GM12874 (cell line): ENCODE results near the gene RAB11A.

Source experiments
- CTCF ChIP-seq: IDR thresholded peaks from 2 replicates; pipeline ENCODE4 v1.5.1; 2011; ENCODE audit warnings: low read depth, mild to moderate bottlenecking, control low read depth, low read length, moderate library complexity; ENCODE audit not compliant: insufficient read depth

RAB11A gene

DNA sequence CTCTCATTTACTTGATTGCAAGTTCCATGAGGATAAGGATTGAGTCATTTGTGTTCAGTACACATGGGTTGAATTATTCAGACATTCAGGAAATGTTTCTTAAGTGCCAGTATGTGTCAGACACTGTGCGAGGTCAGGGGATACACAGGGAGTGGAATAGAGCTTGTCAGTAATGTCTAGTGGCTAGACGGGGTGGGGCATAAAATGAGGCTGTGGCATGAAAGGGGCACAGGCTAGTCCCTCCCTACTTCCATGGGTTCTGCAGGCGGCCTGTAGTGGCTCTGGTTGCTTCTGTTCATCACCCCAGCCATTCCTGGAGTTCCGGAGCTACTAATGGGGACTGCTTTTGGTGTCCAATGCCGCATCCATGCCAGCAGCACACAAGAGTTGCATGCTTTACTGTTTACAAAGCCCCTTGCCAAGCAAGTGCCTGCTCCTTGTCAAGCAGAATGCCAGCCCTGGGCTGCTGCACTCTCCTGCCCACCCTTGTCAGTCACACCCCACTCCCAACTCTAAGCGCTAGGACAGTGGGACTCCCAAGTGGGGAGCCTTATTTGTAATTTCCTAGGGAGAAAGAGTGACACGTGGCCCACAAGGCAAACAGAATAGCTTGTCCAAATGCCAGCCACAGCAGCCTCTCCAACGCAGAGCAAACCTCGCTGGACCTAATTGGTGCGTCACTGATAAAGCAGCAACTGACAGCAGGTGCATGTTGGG, 70.8 kb downstream of the RAB11A start:
- TF ChIP-seq CTCF: no peak

DNA sequence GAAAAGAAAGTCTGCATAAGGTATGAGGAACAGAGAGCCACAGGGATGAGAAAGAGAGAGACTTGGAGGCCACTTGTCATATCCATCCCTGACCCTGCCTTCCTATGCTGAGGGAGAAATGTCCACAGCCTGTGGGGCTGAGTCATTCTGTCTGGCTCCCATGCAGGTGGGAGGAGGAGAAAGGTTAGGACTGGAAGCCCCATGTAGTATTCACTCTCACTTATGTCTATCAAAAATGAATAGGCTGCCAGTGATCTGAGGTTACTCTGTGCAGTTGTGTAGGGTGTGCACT, 71.3 kb downstream of the RAB11A start:
- no peak for TF ChIP-seq CTCF
